ENCODE data around the gene TCF19.

GRCh38 chr6:31204751-31205145 is 46.4 kb downstream of the TCF19 start:
- TF ChIP-seq POLR2A (IDR thresholded peaks at IDR 0.05; ENCODE audit: low read depth, low read length): no peak
- no peak for TF ChIP-seq POLR2AphosphoS5 (IDR thresholded peaks at IDR 0.05; ENCODE audit: low read depth, low read length)
- TF ChIP-seq TAF1 (IDR thresholded peaks at IDR 0.05; ENCODE audit: low read depth, low read length): no peak
- TF ChIP-seq POU2F2 (IDR thresholded peaks at IDR 0.05; ENCODE audit: low read depth, low read length): no peak
- TF ChIP-seq PAX5 (IDR thresholded peaks at IDR 0.05; ENCODE audit: insufficient read depth, low read length, severe bottlenecking): no peak
- no peak for TF ChIP-seq SPI1 (IDR thresholded peaks at IDR 0.05; ENCODE audit: low read depth, low read length)

Measured in GM12891 (cell line).